Testis (tissue), 3 donors: ENCODE results near the gene ZNF320. TPM values are rescaled to one million over a fixed set of nuclear protein-coding genes. Genes with fewer than 3 reads are reported as not detected.
A peak's percentile ranks its signal among the peaks of the same experiment; 100 is the strongest.
"Not testable (repeated sequence)": the region's sequence is repeated elsewhere in the genome, so short reads cannot be mapped to it uniquely, and the experiment has no call there.

ENCODE experiments used
- DNase-seq: peaks from one replicate; pipeline ENCODE4 v3.0.0-alpha.2; 2019
- H3K27ac ChIP-seq, 2 donors: fragments of 200-600 bp; sonication (generic); one replicate each; pipeline ENCODE4 v1.5.1; 2019
- H3K27me3 ChIP-seq: fragments of 200-600 bp; sonication (generic); one replicate; pipeline ENCODE4 v1.5.1; 2019
- H3K36me3 ChIP-seq: fragments of 200-600 bp; sonication (generic); one replicate; pipeline ENCODE4 v1.5.1; 2017; ENCODE audit warnings: low read depth; ENCODE audit errors: missing control alignments
- H3K4me1 ChIP-seq: fragments of 200-600 bp; sonication (generic); one replicate; pipeline ENCODE4 v1.5.1; 2019
- H3K4me3 ChIP-seq, 2 donors: fragments of 200-600 bp; sonication (generic); one replicate each; pipeline ENCODE4 v1.5.1; 2017 to 2019
- H3K9me3 ChIP-seq: fragments of 200-600 bp; sonication (generic); one replicate; pipeline ENCODE4 v1.5.1; 2017
- CTCF ChIP-seq, 3 experiments: fragments of 450-650 bp in 2 of 3; fragments of 200-600 bp in 1 of 3; sonication (generic) in 1 of 3; IDR thresholded peaks; one replicate each; pipeline ENCODE4 v1.5.1; 2016 to 2019; ENCODE audit warnings: antibody characterized with exemption in 3 of 3, mild to moderate bottlenecking in 2 of 3, moderate library complexity in 1 of 3
- POLR2A ChIP-seq: fragments of 450-650 bp; IDR thresholded peaks from one replicate; pipeline ENCODE4 v1.6.1; 2017; ENCODE audit warnings: antibody characterized with exemption, mild to moderate bottlenecking, moderate library complexity
- WGBS, 2 donors: methylation state at CpG; one replicate each; pipeline ENCODE4 v1.1.5; 2018; 5-methylcytosine and 5-hydroxymethylcytosine counted together
- intact Hi-C: fragments of 100-400 bp; cut with DNase I; formaldehyde crosslinking; loops from one replicate; pipeline ENCODE4 v1.15.1; 2023; ENCODE audit warnings: low total_unique reads
- polyA plus RNA-seq: library from polyadenylated mRNA; stranded (reverse); fragments of 350-450 nt; fragmentation: Illumina TruSeq; extraction: RNeasy Lipid Tissue Mini Kit (QIAGEN cat#74804); gene quantifications from one replicate; pipeline ENCODE4 v1.2.3, GENCODE V29; 2014; ENCODE audit warnings: low read depth, low replicate concordance; ENCODE audit not compliant: insufficient read depth
- total RNA-seq, 2 donors: library from RNA; depleted of rRNA; stranded (reverse); fragments of >200 nt; gene quantifications; one replicate each; pipeline ENCODE4 v1.2.3, GENCODE V29; 2016

The ZNF320 gene
- total and polyA plus RNA-seq, 3 donors from 2014 or later, result 8.2 to 21.6 (median 21.3) TPM

GRCh38 chr19:52943884-52944643 lies 46.6 kb upstream of the ZNF320 start:
- Histone ChIP-seq H3K4me3 (no peak overlapping the region), H3K27me3 (no peaks in the 10 kb centered on the region), H3K4me1 (no peaks in the 10 kb centered on the region), H3K36me3 (no peaks in the 10 kb centered on the region), H3K27ac (no peak overlapping the region), H3K9me3 (no peaks in the 10 kb centered on the region)
- TF ChIP-seq CTCF (IDR thresholded peaks at IDR 0.05), result no peak
- TF ChIP-seq POLR2A, result no peak
- 85 to 89% methylated on average over 17 of the region's 17 CpGs for WGBS, 2 donors
- DNase-seq, result no peak
- intact Hi-C loops, result no loop called here

- Histone ChIP-seq H3K9me3 (no peaks in the 10 kb centered on the region), H3K27me3 (no peaks in the 10 kb centered on the region), H3K4me3 (peak overlapping the region; percentile 64 to 75), H3K4me1 (no peaks in the 10 kb centered on the region), H3K36me3 (no peaks in the 10 kb centered on the region), H3K27ac (peak overlapping the region in 1 of 2 donors; percentile 80)
- no peak for TF ChIP-seq POLR2A
- TF ChIP-seq CTCF (IDR thresholded peaks at IDR 0.05), result no peak
- 44 to 56% methylated on average over 29 of the region's 29 CpGs for WGBS, 2 donors
- DNase-seq, result no peak
- intact Hi-C loops, result no loop called here
Measured at GRCh38 chr19:52943134-52943883, 45.9 kb upstream of the ZNF320 start.

- TF ChIP-seq POLR2A (no peak), CTCF (IDR thresholded peaks at IDR 0.05) (no peak)
- Histone ChIP-seq H3K36me3 (no peaks in the 10 kb centered on the region), H3K27me3 (no peaks in the 10 kb centered on the region), H3K4me1 (no peaks in the 10 kb centered on the region), H3K27ac (peak overlapping the region; percentile 29 to 80), H3K4me3 (peak overlapping the region; percentile 64 to 75), H3K9me3 (no peaks in the 10 kb centered on the region)
- intact Hi-C loops, result no loop called here
- peak; percentile 94 for DNase-seq
- 0 to 1% methylated on average over 23 to 43 of the region's 43 CpGs for WGBS, 2 donors
Measured at GRCh38 chr19:52942386-52943133, 45.1 kb upstream of the ZNF320 start.

GRCh38 chr19:52941941-52942385 lies 44.5 kb upstream of the ZNF320 start:
- H3K9me3 ChIP-seq, result no peaks in the 10 kb centered on the region
- TF ChIP-seq CTCF (IDR thresholded peaks at IDR 0.05), result no peak
- TF ChIP-seq POLR2A, result no peak
- peak; percentile 28 for DNase-seq
- 0 to 1% methylated on average over 26 of the region's 26 CpGs for WGBS, 2 donors
- H3K27ac ChIP-seq, result peak overlapping the region; percentile 29 to 80
- peak overlapping the region; percentile 64 to 75 for H3K4me3 ChIP-seq
- no peaks in the 10 kb centered on the region for H3K4me1 ChIP-seq
- H3K27me3 ChIP-seq, result no peaks in the 10 kb centered on the region
- intact Hi-C loops, result no loop called here
- no peaks in the 10 kb centered on the region for H3K36me3 ChIP-seq

- H3K36me3 ChIP-seq, DNase-seq, intact Hi-C loops, H3K4me1 ChIP-seq, H3K9me3 ChIP-seq, H3K27me3 ChIP-seq: not testable (repeated sequence)
- WGBS, 2 donors, result 31 to 42% methylated on average over 2 of the region's 2 CpGs
- H3K4me3 ChIP-seq, result peak overlapping the region; percentile 64 to 75
- peak overlapping the region in 1 of 2 donors; percentile 80 for H3K27ac ChIP-seq
Measured at GRCh38 chr19:52941523-52941922, 44.1 kb upstream of the ZNF320 start.

GRCh38 chr19:52940905-52941304 lies 43.5 kb upstream of the ZNF320 start:
- H3K36me3 ChIP-seq, H3K4me1 ChIP-seq, H3K27ac ChIP-seq, H3K9me3 ChIP-seq, DNase-seq, H3K4me3 ChIP-seq, intact Hi-C loops, H3K27me3 ChIP-seq: not testable (repeated sequence)
- WGBS, 2 donors, result 60 to 82% methylated on average over 5 of the region's 5 CpGs
